Prostate gland (tissue), 2 donors: ENCODE results near the gene DCLK2.

Experiments
- CTCF ChIP-seq, 4 experiments: fragments of 200-600 bp in 2 of 4; fragments of 450-650 bp in 2 of 4; sonication (generic) in 2 of 4; IDR thresholded peaks; 1 replicate in 3 of 4; 2 replicates in 1 of 4; pipeline ENCODE4 v1.5.1; 2016 to 2019; ENCODE audit warnings: antibody characterized with exemption in 4 of 4, mild to moderate bottlenecking in 2 of 4, moderate library complexity in 2 of 4
- POLR2A ChIP-seq: fragments of 450-650 bp; IDR thresholded peaks from one replicate; pipeline ENCODE4 v1.6.1; 2016; ENCODE audit warnings: antibody characterized with exemption, mild to moderate bottlenecking

- no peak for TF ChIP-seq CTCF (IDR thresholded peaks at IDR 0.05)
- no peak for TF ChIP-seq POLR2A
Observed at GRCh38 chr4:150135134-150135772, 57.0 kb downstream of the DCLK2 start.
